ENCODE measurements around the gene MLXIP. TPM values are rescaled to one million over a fixed set of nuclear protein-coding genes. Genes with fewer than 3 reads are reported as not detected.

MLXIP gene
- total and polyA plus RNA-seq, 2 of the 8 experiments (the other 6 are each of a cell fraction or from before 2014, with no cell fraction given) = 5.5 to 40.5 TPM

- DNase-seq (ENCODE audit: low read depth in 1 of 2, low spot score in 2 of 2) (no peak), FAIRE-seq (no peak)
- Histone ChIP-seq H4K5ac (ENCODE audit: insufficient read length, low read depth, low read length) (no peak overlapping the region), H3K4me2 (ENCODE audit: insufficient read depth in 1 of 2, low read depth in 2 of 2, low read length in 2 of 2) (no peak overlapping the region), H3K56ac (replicated peaks; ENCODE audit: insufficient read length, low read depth, low read length) (no peak overlapping the region), H3K4ac (replicated peaks; ENCODE audit: insufficient read length, low read depth, low read length) (no peak overlapping the region), H2AK5ac (ENCODE audit: low read depth, low read length) (no peak overlapping the region), H3K23me2 (ENCODE audit: low read depth, low read length) (no peaks in the 10 kb centered on the region), H3K18ac (ENCODE audit: extremely low read depth, low read length) (no peak overlapping the region), H2AFZ (ENCODE audit: low read length) (no peak overlapping the region), H2BK120ac (replicated peaks; ENCODE audit: low read depth, low read length) (no peak overlapping the region), H3K9ac (replicated peaks in 1 of 4; ENCODE audit: extremely low read depth in 1 of 4, low read depth in 3 of 4, low read length in 3 of 4) (no peak overlapping the region), H3K4me1 (replicated peaks in 1 of 4; ENCODE audit: control insufficient read depth in 3 of 4, insufficient read depth in 4 of 4, low read length in 3 of 4) (peaks cover 0 to 5% (median 0%) of the 10 kb centered on the region in 4 experiments; a peak in 1 of 7 replicates), H3K9me3 (ENCODE audit: insufficient read depth in 2 of 2, low read depth in 1 of 2, low read length in 1 of 2) (peaks cover under 1 to 1% of the 10 kb centered on the region in 2 experiments; a peak in 3 of 4 replicates), H4K8ac (ENCODE audit: extremely low read depth, insufficient read depth, low read length) (no peak overlapping the region), H3K27me3 (replicated peaks in 1 of 4; ENCODE audit: control insufficient read depth in 3 of 4, extremely low read depth in 1 of 4, insufficient read depth in 3 of 4, low read length in 3 of 4) (no peaks in the 10 kb centered on the region), H2BK15ac (ENCODE audit: low read length) (no peak overlapping the region), H3K79me1 (ENCODE audit: low read depth, low read length) (no peaks in the 10 kb centered on the region), H4K91ac (replicated peaks; ENCODE audit: insufficient read length, low read length) (no peak overlapping the region), H3K14ac (ENCODE audit: insufficient read length) (no peak overlapping the region), H2BK20ac (ENCODE audit: low read length) (no peak overlapping the region), H2BK5ac (ENCODE audit: low read depth, low read length) (no peak overlapping the region), H3K27ac (ENCODE audit: low read depth, low read length) (no peak overlapping the region), H4K20me1 (replicated peaks in 1 of 2; ENCODE audit: control insufficient read depth in 1 of 2, insufficient read depth in 2 of 2, low read length in 2 of 2) (no peaks in the 10 kb centered on the region), H3K36me3 (ENCODE audit: control insufficient read depth in 2 of 4, insufficient read depth in 4 of 4, low read length in 3 of 4) (no peaks in the 10 kb centered on the region), H3K23ac (ENCODE audit: insufficient read length) (no peak overlapping the region), H2BK12ac (ENCODE audit: low read depth, low read length) (no peak overlapping the region), H3K4me3 (ENCODE audit: extremely low read depth in 1 of 4, insufficient read depth in 2 of 4, low read depth in 3 of 4, low read length in 4 of 4) (no peak overlapping the region), H3K79me2 (ENCODE audit: control insufficient read depth in 1 of 2, insufficient read depth in 2 of 2, low read length in 2 of 2) (no peaks in the 10 kb centered on the region)
- ChIA-PET CTCF (ENCODE audit: partially characterized antibody) (interaction anchor here (0.7 to 4.1 kb wide), 4 partner anchors 11 to 117 kb away, joined by 3 to 18 read pairs (median 8); no protein-coding TSS in a partner anchor), POLR2A (ENCODE audit: partially characterized antibody) (interaction anchor here (1.2 to 1.4 kb wide), 2 partner anchors 10 to 43 kb away, joined by 3 to 4 read pairs; no protein-coding TSS in a partner anchor)
- WGBS, 2 experiments (ENCODE audit: extremely low coverage in 1 of 2, insufficient coverage in 1 of 2, insufficient read length in 1 of 2, insufficient replicate concordance in 2 of 2, low coverage in 1 of 2, low lambda C conversion rate in 2 of 2, missing lambda C conversion rate in 1 of 2) = 92% methylated on average over 6 of the region's 6 CpGs; no CpG with 5 or more reads in 1 of the 2 experiments
- TF ChIP-seq EP300 (IDR thresholded peaks at IDR 0.05; ENCODE audit: borderline replicate concordance in 1 of 2, low read depth in 2 of 2, low read length in 2 of 2) (no peak), BRCA1 (IDR thresholded peaks at IDR 0.05; ENCODE audit: low read depth, low read length) (no peak), SIN3A (conservative IDR thresholded peaks at IDR 0.05 in 1 of 2, IDR thresholded peaks at IDR 0.05 in 1 of 2; ENCODE audit: low read depth in 1 of 2, low read length in 2 of 2) (no peak), SIRT6 (IDR thresholded peaks at IDR 0.05; ENCODE audit: low read length) (no peak), SAP30 (IDR thresholded peaks at IDR 0.05; ENCODE audit: insufficient read depth, insufficient replicate concordance, low read length) (no peak), TAF7 (optimal IDR thresholded peaks at IDR 0.05; ENCODE audit: borderline replicate concordance, low read depth, low read length) (no peak), E2F6 (IDR thresholded peaks at IDR 0.05) (no peak), GTF2F1 (IDR thresholded peaks at IDR 0.05; ENCODE audit: borderline replicate concordance, low read depth, low read length) (no peak), RNF2 (IDR thresholded peaks at IDR 0.05; ENCODE audit: borderline replicate concordance, low read depth, low read length, missing control alignments, poor library complexity, severe bottlenecking) (no peak), NANOG (IDR thresholded peaks at IDR 0.05; ENCODE audit: insufficient read depth, low read depth, low read length, poor library complexity, severe bottlenecking) (no peak), POU5F1 (IDR thresholded peaks at IDR 0.05; ENCODE audit: low read depth, low read length) (no peak), RFX5 (IDR thresholded peaks at IDR 0.05; ENCODE audit: borderline replicate concordance, low read depth, low read length) (no peak)
Observed at GRCh38 chr12:122148657-122149056, 70.1 kb downstream of the MLXIP start.
